ENCODE data around the gene LRRC34.

GRCh38 chr3:169809230-169809795 lies 3.4 kb downstream of the LRRC34 start:
- TF ChIP-seq CTCF (IDR thresholded peaks at IDR 0.05), result no peak
- TF ChIP-seq POLR2AphosphoS5 (IDR thresholded peaks at IDR 0.05), result no peak
- no peak for TF ChIP-seq POLR2A (IDR thresholded peaks at IDR 0.05)

Data from suprapubic skin (tissue), 4 donors.